Endothelial cell of umbilical vein (primary cell): ENCODE results near the gene SMIM38. TPM values are rescaled to one million over a fixed set of nuclear protein-coding genes. Genes with fewer than 3 reads are reported as not detected.

Source experiments
- BruUV-seq: library from RNA; stranded (reverse); fragments of 400-500 nt; replicated peaks from 2 replicates; lab custom pipeline; 2021; lab: Mats Ljungman, UMichigan
- CTCF ChIA-PET: fragments of 300-600, 350-600 bp; sonication (Branson Sonifier 250); formaldehyde crosslinking; loops from one replicate; lab custom pipeline; 2021; ENCODE audit warnings: antibody characterized with exemption, inconsistent platforms; lab: Charles Lee
- POLR2A ChIA-PET: fragments of 300-600, 350-600 bp; sonication (Branson Sonifier 250); formaldehyde crosslinking; loops from one replicate; lab custom pipeline; 2021; ENCODE audit warnings: antibody characterized with exemption, inconsistent platforms; lab: Charles Lee
- DNase-seq: peaks from one replicate; pipeline ENCODE4 v3.0.0-alpha.2; 2011; ENCODE audit warnings: low read depth, low spot score
- FAIRE-seq: peaks from 2 replicates; lab custom pipeline; 2011; peaks lifted over from hg19 to GRCh38; lab: Jason Lieb, UNC
- H2AFZ ChIP-seq: 2 replicates; pipeline ENCODE4 v1.6.0; 2012; ENCODE audit warnings: low read depth, low read length, control low read depth, inconsistent platforms
- H3K27ac ChIP-seq: 2 replicates; pipeline ENCODE4 v1.5.1; 2011; ENCODE audit warnings: low read depth, mild to moderate bottlenecking, control low read depth, low read length, moderate library complexity; ENCODE audit not compliant: insufficient read depth
- H3K27me3 ChIP-seq, 2 experiments: 2 replicates each; pipeline versions ENCODE4 v1.6.0 to v1.6.1; 2011; ENCODE audit warnings: low read length in 2 of 2, mixed read lengths in 1 of 2; ENCODE audit not compliant: control insufficient read depth in 2 of 2, insufficient read depth in 2 of 2
- H3K36me3 ChIP-seq, 2 experiments: 2 replicates in 1 of 2; 3 replicates in 1 of 2; pipeline ENCODE4 v1.5.1; 2011; ENCODE audit warnings: low read length in 2 of 2, mild to moderate bottlenecking in 1 of 2, moderate library complexity in 1 of 2; ENCODE audit not compliant: control insufficient read depth in 2 of 2, insufficient read depth in 2 of 2; ENCODE audit errors: extremely low read depth in 1 of 2
- H3K4me1 ChIP-seq: 3 replicates; pipeline ENCODE4 v1.5.1; 2011; ENCODE audit warnings: mild to moderate bottlenecking, low read length; ENCODE audit not compliant: control insufficient read depth, insufficient read depth; ENCODE audit errors: extremely low read depth
- H3K4me2 ChIP-seq: 2 replicates; pipeline ENCODE4 v1.6.1; 2011; ENCODE audit warnings: low read length, control low read depth, mixed read lengths; ENCODE audit not compliant: insufficient read depth
- H3K4me3 ChIP-seq, 3 experiments: fragments of 200-600 bp in 1 of 3; sonication (generic), shearing (Covaris generic) in 1 of 3; replicated peaks in 1 of 3; 2 replicates each; pipeline ENCODE4 v1.5.1; 2011 to 2016; ENCODE audit warnings: control low read depth in 3 of 3, low read length in 3 of 3, mild to moderate bottlenecking in 2 of 3, inconsistent platforms in 1 of 3, low read depth in 1 of 3, moderate library complexity in 1 of 3; ENCODE audit not compliant: insufficient read depth in 1 of 3
- H3K79me2 ChIP-seq: 2 replicates; pipeline ENCODE4 v1.6.0; 2012; ENCODE audit warnings: low read length, inconsistent platforms; ENCODE audit not compliant: control insufficient read depth, insufficient read depth
- H3K9ac ChIP-seq: replicated peaks from 2 replicates; pipeline ENCODE3; 2011; ENCODE audit warnings: low read length, control low read depth; ENCODE audit not compliant: insufficient read depth; ENCODE audit errors: extremely low read depth
- H3K9me1 ChIP-seq: replicated peaks from 3 replicates; pipeline ENCODE4 v1.6.0; 2011; ENCODE audit warnings: mild to moderate bottlenecking, low read length; ENCODE audit not compliant: control insufficient read depth, insufficient read depth; ENCODE audit errors: extremely low read depth
- H3K9me3 ChIP-seq: replicated peaks from 2 replicates; pipeline ENCODE4 v1.5.1; 2012; ENCODE audit warnings: low read length, inconsistent platforms; ENCODE audit not compliant: control insufficient read depth, insufficient read depth
- H4K20me1 ChIP-seq: replicated peaks from 2 replicates; pipeline ENCODE3; 2011; ENCODE audit warnings: mild to moderate bottlenecking, low read length; ENCODE audit not compliant: control insufficient read depth, insufficient read depth; ENCODE audit errors: extremely low read depth
- CTCF ChIP-seq, 2 donors: IDR thresholded peaks; 1 replicate in 1 of 2; 2 replicates in 1 of 2; pipeline ENCODE4 v1.5.1; 2011; ENCODE audit warnings: low read length in 2 of 2, mild to moderate bottlenecking in 2 of 2, moderate library complexity in 2 of 2, control low read depth in 1 of 2, inconsistent platforms in 1 of 2, low read depth in 1 of 2; ENCODE audit not compliant: insufficient read depth in 1 of 2; ENCODE audit errors: extremely low read depth in 1 of 2
- EZH2 ChIP-seq: IDR thresholded peaks from 2 replicates; pipeline ENCODE4 v1.6.1; 2012; ENCODE audit warnings: borderline replicate concordance, low read depth, mild to moderate bottlenecking, moderate library complexity, low read length, inconsistent platforms; ENCODE audit not compliant: severe bottlenecking
- FOS ChIP-seq: IDR thresholded peaks from 2 replicates; pipeline ENCODE4 v1.6.1; 2011; ENCODE audit warnings: mild to moderate bottlenecking, low read length, moderate library complexity, borderline replicate concordance; ENCODE audit not compliant: insufficient read depth
- GATA2 ChIP-seq: IDR thresholded peaks from 2 replicates; pipeline ENCODE4 v1.7.0; 2011; ENCODE audit warnings: low read depth, mild to moderate bottlenecking, moderate library complexity, mixed read lengths, low read length; ENCODE audit not compliant: insufficient read length, insufficient read depth
- JUN ChIP-seq: IDR thresholded peaks from 2 replicates; pipeline ENCODE4 v1.6.1; 2011; ENCODE audit warnings: borderline replicate concordance, low read depth; ENCODE audit not compliant: insufficient read length, insufficient read depth
- MAX ChIP-seq: IDR thresholded peaks from 2 replicates; pipeline ENCODE4 v1.6.1; 2011; ENCODE audit not compliant: insufficient read depth, insufficient read length
- MYC ChIP-seq: IDR thresholded peaks from one replicate; pipeline ENCODE4 v1.6.1; 2011; ENCODE audit warnings: mild to moderate bottlenecking, low read depth, low read length
- POLR2A ChIP-seq: IDR thresholded peaks from 2 replicates; pipeline ENCODE4 v1.6.1; 2012; ENCODE audit warnings: low read depth, mild to moderate bottlenecking, control low read depth, low read length
- POLR2AphosphoS5 ChIP-seq: IDR thresholded peaks from 2 replicates; pipeline ENCODE4 v1.6.1; 2012; ENCODE audit warnings: low read depth, mild to moderate bottlenecking, control low read depth, low read length, moderate library complexity; ENCODE audit not compliant: insufficient read depth
- dilution Hi-C: fragments of 300-500 bp; cut with MboI; formaldehyde crosslinking; loops from one replicate; pipeline ENCODE4 v1.15.0; 2019; ENCODE audit warnings: low sequenced_read_pairs; ENCODE audit not compliant: extremely low pct_ligation_motif_present
- intact Hi-C: fragments of 100-400 bp; cut with micrococcal nuclease; formaldehyde crosslinking; loops from one replicate; pipeline ENCODE4 v1.10.0; 2022
- polyA plus RNA-seq, 4 experiments: library from polyadenylated mRNA; depleted of rRNA in 3 of 4; stranded (reverse) in 3 of 4; unstranded in 1 of 4; fragments of >200 nt; gene quantifications; 2 replicates each; pipeline versions ENCODE4 v1.2.1 to v1.2.3, GENCODE V29; 2011 to 2012; ENCODE audit warnings: missing spikeins in 1 of 4
- total RNA-seq: library from RNA; stranded (reverse); gene quantifications from 2 replicates; pipeline ENCODE4 v1.2.3, GENCODE V29; 2021

SMIM38 gene
- total and polyA plus RNA-seq, 2 donors (not counting 3 experiments of a cell fraction or from before 2014, with no cell fraction given) = 0.03 TPM; not detected in 1

GRCh38 chr11:69198891-69199582, 43.3 kb downstream of the SMIM38 start:
- H3K36me3 ChIP-seq = no peaks in the 10 kb centered on the region
- H3K27me3 ChIP-seq = peaks cover 14% of the 10 kb centered on the region in 2 experiments
- dilution Hi-C loops (no loop called here), intact Hi-C loops (no loop called here)
- H3K9me1 ChIP-seq = no peaks in the 10 kb centered on the region
- H3K9me3 ChIP-seq = no peaks in the 10 kb centered on the region
- ChIA-PET POLR2A (no interaction called here), CTCF (no interaction called here)
- no peaks in the 10 kb centered on the region for H4K20me1 ChIP-seq
- H3K4me3 ChIP-seq = no peak overlapping the region
- no peak overlapping the region for H3K4me2 ChIP-seq
- no peak for TF ChIP-seq MYC
- TF ChIP-seq JUN = no peak
- no peak for TF ChIP-seq EZH2
- no peak for TF ChIP-seq GATA2
- TF ChIP-seq POLR2A = no peak
- TF ChIP-seq MAX = no peak
- no peak for TF ChIP-seq POLR2AphosphoS5
- no peak for TF ChIP-seq FOS
- TF ChIP-seq CTCF (IDR thresholded peaks at IDR 0.05; ENCODE audit: extremely low read depth in 1 of 2, insufficient read depth in 1 of 2, low read depth in 1 of 2, low read length in 2 of 2) = no peak
- BruUV-seq = no TSS peak
- FAIRE-seq (no peak), DNase-seq (no peak)
- no peak overlapping the region for H3K27ac ChIP-seq
- no peak overlapping the region for H2AFZ ChIP-seq
- H3K4me1 ChIP-seq = no peaks in the 10 kb centered on the region
- H3K9ac ChIP-seq = no peak overlapping the region
- H3K79me2 ChIP-seq = no peaks in the 10 kb centered on the region
